VCaP (cell line): Measurements from ENCODE around the gene CELF5.

ENCODE experiments used
- H3K27ac ChIP-seq: fragments of 450-650 bp; 2 replicates; pipeline ENCODE4 v1.5.1; 2017
- TF ChIP-seq, protein P1 (sequence below): fragments of 450-650 bp; conservative IDR thresholded peaks from 2 replicates; pipeline ENCODE4 v1.5.1; 2017; ENCODE audit warnings: mild to moderate bottlenecking, moderate library complexity

Gene CELF5

DNA sequence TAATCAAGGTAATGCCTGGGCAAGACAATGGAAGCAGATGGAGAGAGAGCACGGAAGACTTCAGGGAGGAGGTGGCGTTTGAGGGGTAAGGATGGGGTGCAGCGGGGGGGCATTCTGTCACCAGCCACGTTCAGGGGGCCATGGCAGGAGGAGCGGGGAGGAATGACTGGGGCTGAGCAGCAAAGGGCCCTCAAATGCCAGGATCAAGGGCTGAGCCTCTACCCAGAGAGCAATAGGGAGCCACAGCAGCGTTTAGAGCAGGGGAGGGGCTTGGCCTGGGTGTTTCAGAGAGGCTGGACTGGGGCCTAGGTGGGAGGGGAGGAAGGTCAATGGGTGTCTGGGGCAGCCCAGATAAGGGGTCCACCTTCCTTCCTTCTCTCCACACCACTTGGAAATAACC lies 44.3 kb downstream of the CELF5 start:
- no peak overlapping the region for H3K27ac ChIP-seq
- TF ChIP-seq, protein P1, sequence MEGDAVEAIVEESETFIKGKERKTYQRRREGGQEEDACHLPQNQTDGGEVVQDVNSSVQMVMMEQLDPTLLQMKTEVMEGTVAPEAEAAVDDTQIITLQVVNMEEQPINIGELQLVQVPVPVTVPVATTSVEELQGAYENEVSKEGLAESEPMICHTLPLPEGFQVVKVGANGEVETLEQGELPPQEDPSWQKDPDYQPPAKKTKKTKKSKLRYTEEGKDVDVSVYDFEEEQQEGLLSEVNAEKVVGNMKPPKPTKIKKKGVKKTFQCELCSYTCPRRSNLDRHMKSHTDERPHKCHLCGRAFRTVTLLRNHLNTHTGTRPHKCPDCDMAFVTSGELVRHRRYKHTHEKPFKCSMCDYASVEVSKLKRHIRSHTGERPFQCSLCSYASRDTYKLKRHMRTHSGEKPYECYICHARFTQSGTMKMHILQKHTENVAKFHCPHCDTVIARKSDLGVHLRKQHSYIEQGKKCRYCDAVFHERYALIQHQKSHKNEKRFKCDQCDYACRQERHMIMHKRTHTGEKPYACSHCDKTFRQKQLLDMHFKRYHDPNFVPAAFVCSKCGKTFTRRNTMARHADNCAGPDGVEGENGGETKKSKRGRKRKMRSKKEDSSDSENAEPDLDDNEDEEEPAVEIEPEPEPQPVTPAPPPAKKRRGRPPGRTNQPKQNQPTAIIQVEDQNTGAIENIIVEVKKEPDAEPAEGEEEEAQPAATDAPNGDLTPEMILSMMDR, result no peak

DNA sequence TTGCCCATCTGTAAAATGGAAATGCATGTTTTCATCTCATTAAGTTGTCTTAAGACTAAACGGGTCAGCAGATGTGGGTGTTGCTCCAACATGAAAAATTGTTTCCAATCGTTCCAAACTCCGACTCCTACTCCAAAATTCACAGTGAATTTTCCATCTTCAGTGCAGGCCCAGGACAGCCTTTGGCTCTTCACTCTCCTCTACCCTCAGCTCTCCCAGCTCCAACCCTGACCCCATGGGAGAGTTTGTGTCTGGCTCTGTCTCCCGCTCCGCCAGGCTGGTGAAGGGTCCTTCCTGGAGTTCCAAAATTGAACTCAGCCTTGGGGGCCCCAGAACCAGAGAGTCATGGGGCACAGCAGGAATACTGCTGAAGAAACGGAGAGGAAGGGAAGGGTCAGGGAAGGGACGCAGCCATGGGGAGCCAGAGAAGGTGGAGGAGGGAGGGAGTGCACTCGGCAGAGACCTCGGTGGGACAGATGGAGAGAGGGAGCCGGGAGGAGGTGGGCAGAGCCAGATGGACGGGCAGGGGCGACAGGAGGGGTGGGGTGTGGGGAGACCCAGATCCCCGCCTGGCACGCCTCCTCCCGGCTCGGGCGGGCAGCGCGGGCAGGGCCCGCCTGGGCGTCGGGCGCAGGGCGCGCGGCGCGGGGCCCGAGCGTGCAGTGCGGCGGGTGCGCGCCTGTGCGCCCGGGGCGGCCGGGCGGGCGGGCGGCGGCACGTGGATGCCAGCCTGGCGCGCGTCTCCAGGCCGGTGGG lies 45.6 kb downstream of the CELF5 start:
- H3K27ac ChIP-seq, result no peak overlapping the region
- TF ChIP-seq, protein P1, result no peak

DNA sequence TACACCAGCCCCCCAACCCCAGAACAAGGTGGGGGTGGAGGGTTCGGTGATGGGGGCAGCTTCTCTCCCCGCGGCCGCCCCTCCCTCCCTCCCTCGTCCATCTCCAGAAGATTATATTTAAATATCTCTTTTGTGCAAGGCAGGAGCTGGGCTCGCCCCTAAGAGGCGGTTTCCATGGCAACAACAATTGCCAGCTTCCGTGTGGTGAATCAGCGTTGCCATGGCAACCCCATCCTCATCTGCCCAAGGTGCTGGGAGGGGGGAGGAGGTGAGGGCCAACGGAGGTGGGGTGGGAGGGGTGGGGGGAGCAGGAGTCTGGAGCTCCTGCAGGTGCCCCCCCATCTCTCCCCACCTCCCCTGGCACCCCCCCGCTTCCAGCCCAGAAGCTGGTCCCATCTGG lies 46.4 kb downstream of the CELF5 start:
- TF ChIP-seq, protein P1, result no peak

DNA sequence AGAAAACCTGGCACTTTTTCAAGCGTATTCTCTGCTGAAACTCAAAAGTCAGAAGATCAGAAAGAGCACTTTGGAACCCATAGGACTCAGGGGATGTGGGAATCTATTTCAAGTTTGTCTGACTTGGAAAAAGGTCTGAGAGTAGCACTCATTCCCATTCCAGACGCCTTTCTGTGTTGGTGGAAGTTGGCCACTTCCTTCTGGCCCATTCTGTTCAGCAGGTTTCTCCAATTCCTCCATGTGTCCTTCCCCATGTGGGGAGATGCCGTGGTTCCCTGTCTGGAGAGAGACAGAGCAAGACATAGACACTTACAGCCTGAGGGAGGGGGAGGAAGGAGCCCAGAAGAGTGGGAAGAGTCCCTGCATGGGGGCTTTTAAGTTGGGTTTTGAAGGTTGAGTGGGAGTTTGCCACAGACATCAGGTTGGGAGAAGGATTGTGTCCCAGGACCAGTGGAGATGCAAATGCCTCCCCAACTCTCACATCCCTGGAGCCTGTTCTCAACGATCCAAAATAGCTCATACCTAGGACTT lies 48.0 kb downstream of the CELF5 start:
- TF ChIP-seq, protein P1, result no peak
- H3K27ac ChIP-seq, result no peak overlapping the region

More for the DNA sequence above, 46.4 kb downstream of the CELF5 start:
- H3K27ac ChIP-seq, result no peak overlapping the region

DNA sequence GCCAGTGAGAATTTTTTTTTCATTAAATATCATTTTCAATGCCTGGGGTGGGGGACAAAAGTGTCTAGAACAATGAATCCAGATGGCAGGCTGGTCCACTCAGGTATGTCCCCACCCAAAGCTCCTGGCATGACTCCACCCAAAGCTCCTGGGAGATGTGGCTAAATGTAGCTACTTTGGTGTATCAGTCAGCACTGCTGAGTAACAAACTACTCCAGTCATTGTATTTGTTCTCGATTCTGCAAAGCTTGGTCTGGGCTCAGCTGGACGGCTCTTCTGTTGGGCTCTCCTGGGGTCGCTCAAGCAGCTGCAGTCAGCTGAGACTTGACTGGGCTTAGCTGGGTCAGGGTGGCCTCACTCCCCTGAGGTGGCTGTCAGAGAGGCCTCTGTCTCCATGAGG lies 48.5 kb downstream of the CELF5 start:
- no peak overlapping the region for H3K27ac ChIP-seq
- TF ChIP-seq, protein P1, result no peak

DNA sequence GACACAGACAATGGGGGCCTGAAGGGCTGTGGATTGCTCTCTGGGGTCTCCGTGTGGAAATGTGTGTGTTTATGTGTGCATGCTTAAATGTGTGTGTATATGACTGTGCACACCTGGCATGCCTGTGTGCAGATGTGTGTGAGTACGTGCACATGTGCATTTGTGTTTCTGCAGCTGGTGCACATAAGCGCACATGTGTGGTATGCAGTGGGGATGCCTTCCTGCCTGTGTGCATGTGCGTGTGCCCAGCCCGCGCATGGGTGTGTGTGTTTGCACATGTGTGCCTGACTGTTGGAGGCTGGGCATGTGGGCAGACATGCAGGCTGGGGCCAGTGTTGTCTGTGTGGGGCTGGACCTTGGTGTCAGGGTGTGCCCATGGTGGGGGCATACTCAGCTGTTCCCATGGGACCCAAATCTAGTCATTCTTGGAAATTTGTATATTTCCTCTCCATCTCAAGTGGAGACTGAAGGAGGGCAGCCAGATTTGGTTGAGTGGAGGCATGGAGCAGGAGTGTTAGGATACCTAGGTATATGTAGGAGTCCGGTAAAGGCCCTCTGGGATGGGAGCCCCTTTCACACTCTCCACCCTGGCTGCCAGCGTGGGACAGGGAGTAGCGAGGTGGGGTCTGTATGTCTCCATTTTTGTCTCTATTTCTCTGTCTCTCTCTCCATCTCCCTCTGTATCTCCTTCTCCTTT lies 49.9 kb downstream of the CELF5 start:
- TF ChIP-seq, protein P1, result no peak
- no peak overlapping the region for H3K27ac ChIP-seq

DNA sequence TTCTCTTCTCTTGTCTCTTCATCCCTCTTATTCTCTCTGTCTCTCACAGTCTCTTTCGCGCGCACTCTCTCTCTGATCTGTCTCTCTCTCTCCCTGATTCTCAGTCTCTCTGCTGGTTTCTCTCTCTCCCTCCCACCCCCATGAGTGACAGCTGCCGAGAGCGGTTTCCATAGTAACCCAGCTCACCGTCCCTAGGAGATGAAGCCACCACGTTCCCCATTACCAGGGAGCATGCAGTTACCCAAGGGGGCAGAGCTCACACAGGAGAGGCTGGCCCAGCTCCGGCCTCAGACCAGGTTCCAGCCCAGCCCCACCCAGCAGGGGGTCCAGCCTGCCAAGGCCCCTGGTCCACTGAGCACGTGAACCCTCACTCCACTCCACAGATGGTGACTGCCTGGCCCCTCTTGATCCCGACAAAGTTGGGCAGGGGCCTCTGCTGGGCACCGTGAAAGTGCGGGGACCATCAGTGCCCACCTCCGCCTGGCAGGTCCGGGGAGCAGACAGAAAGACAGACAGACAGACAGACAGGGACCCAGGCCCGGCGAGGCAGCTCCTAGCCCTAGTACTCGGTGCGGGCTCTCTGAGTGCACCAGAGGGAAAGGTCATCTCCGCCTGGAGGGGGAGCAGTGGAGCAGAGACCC lies 50.6 kb downstream of the CELF5 start:
- H3K27ac ChIP-seq, result peak overlapping the region; percentile 47
- TF ChIP-seq, protein P1, result peak; percentile 64
